Left ventricle myocardium inferior (tissue), 1 donor: ENCODE measurements around the gene AKAP6. TPM values are rescaled to one million over a fixed set of nuclear protein-coding genes. Genes with fewer than 3 reads are reported as not detected.
A peak's percentile ranks its signal among the peaks of the same experiment; 100 is the strongest.

Source experiments
- DNase-seq: peaks from one replicate; pipeline ENCODE4 v3.0.0-alpha.2; 2020
- H3K27ac ChIP-seq: fragments of 200-600 bp; replicated peaks from 2 replicates; pipeline ENCODE4 v1.8.0; 2021
- H3K27me3 ChIP-seq: fragments of 200-600 bp; 2 replicates; pipeline ENCODE4 v1.8.0; 2021; ENCODE audit warnings: low read depth
- H3K36me3 ChIP-seq: fragments of 200-600 bp; 2 replicates; pipeline ENCODE4 v1.8.0; 2021
- H3K4me1 ChIP-seq: fragments of 200-600 bp; 2 replicates; pipeline ENCODE4 v1.8.0; 2021
- H3K4me3 ChIP-seq: fragments of 200-600 bp; 2 replicates; pipeline ENCODE4 v1.8.0; 2021; ENCODE audit warnings: mild to moderate bottlenecking, moderate library complexity
- H3K9me3 ChIP-seq: fragments of 200-600 bp; replicated peaks from 2 replicates; pipeline ENCODE4 v1.8.0; 2021
- intact Hi-C: fragments of 100-400 bp; cut with micrococcal nuclease; formaldehyde crosslinking; loops from one replicate; pipeline ENCODE4 v1.11.0; 2022
- total RNA-seq: library from RNA; stranded (reverse); fragmentation: NEBNext Ultra II Directional; extraction: Animal tissue kit (Norgen Biotek cat#: 25700); gene quantifications from one replicate; pipeline ENCODE4 v1.2.1, GENCODE V29; 2021
- TF ChIP-seq, protein P1 (sequence below): fragments of 200-600 bp; IDR thresholded peaks from 2 replicates; pipeline ENCODE4 v1.8.0; 2021; ENCODE audit warnings: antibody characterized with exemption, mild to moderate bottlenecking, borderline replicate concordance
- donor health status: DM: no; HTN: yes; CAD: no; lungs with severe emphysema.

The AKAP6 gene
- total RNA-seq, 1 donor from 2014 or later, result 218 TPM

GRCh38 chr14:32407130-32407529 lies 78.0 kb downstream of the AKAP6 start:
- TF ChIP-seq, protein P1, sequence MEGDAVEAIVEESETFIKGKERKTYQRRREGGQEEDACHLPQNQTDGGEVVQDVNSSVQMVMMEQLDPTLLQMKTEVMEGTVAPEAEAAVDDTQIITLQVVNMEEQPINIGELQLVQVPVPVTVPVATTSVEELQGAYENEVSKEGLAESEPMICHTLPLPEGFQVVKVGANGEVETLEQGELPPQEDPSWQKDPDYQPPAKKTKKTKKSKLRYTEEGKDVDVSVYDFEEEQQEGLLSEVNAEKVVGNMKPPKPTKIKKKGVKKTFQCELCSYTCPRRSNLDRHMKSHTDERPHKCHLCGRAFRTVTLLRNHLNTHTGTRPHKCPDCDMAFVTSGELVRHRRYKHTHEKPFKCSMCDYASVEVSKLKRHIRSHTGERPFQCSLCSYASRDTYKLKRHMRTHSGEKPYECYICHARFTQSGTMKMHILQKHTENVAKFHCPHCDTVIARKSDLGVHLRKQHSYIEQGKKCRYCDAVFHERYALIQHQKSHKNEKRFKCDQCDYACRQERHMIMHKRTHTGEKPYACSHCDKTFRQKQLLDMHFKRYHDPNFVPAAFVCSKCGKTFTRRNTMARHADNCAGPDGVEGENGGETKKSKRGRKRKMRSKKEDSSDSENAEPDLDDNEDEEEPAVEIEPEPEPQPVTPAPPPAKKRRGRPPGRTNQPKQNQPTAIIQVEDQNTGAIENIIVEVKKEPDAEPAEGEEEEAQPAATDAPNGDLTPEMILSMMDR, result no peak
- Histone ChIP-seq H3K27ac (peak overlapping the region; percentile 73), H3K4me3 (no peak overlapping the region), H3K27me3 (no peaks in the 10 kb centered on the region), H3K9me3 (no peaks in the 10 kb centered on the region), H3K4me1 (peaks cover 34% of the 10 kb centered on the region), H3K36me3 (no peaks in the 10 kb centered on the region)
- intact Hi-C loops, result no loop called here
- DNase-seq, result no peak

- H3K4me3 ChIP-seq, result no peak overlapping the region
- DNase-seq, result peak; percentile 17
- H3K4me1 ChIP-seq, result peaks cover 30% of the 10 kb centered on the region
- H3K36me3 ChIP-seq, result no peaks in the 10 kb centered on the region
- peak overlapping the region; percentile 73 for H3K27ac ChIP-seq
- no peaks in the 10 kb centered on the region for H3K27me3 ChIP-seq
- H3K9me3 ChIP-seq, result no peaks in the 10 kb centered on the region
- TF ChIP-seq, protein P1, result no peak
- intact Hi-C loops, result no loop called here
These were observed 78.9 kb downstream of the AKAP6 start for GRCh38 chr14:32408018-32408417.

DNA sequence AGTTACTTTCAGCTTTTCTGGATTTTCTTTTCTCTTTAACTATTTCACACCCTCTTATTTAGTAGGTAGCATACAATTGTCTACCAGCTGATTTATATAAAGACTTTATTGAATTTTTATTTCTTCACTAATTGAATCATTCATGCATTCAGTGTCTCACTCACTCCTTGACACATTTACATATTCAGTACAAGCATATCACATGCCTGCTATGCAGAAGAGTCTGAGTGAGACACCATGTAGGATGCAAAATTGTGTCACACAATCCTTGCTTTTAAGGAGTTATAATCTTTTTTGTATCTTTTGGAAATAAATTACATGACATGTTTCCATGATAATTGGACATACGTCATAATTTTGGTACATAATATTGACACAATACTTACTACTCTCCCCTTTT lies 83.0 kb downstream of the AKAP6 start:
- intact Hi-C loops, result no loop called here
- Histone ChIP-seq H3K4me1 (peaks cover 30% of the 10 kb centered on the region), H3K27ac (no peak overlapping the region), H3K36me3 (no peaks in the 10 kb centered on the region), H3K4me3 (no peak overlapping the region), H3K9me3 (no peaks in the 10 kb centered on the region), H3K27me3 (no peaks in the 10 kb centered on the region)
- TF ChIP-seq, protein P1, result no peak
- no peak for DNase-seq

GRCh38 chr14:32412532-32412931 lies 83.4 kb downstream of the AKAP6 start:
- Histone ChIP-seq H3K27me3 (no peaks in the 10 kb centered on the region), H3K36me3 (no peaks in the 10 kb centered on the region), H3K4me3 (no peak overlapping the region), H3K27ac (no peak overlapping the region), H3K4me1 (peaks cover 26% of the 10 kb centered on the region), H3K9me3 (no peaks in the 10 kb centered on the region)
- no peak for DNase-seq
- intact Hi-C loops, result no loop called here
- TF ChIP-seq, protein P1, result no peak

GRCh38 chr14:32413967-32414640 lies 85.0 kb downstream of the AKAP6 start:
- intact Hi-C loops, result no loop called here
- H3K27ac ChIP-seq, result peak overlapping the region; percentile 77

More at GRCh38 chr14:32413967-32414640, 85.0 kb downstream of the AKAP6 start:
- no peak for DNase-seq
- Histone ChIP-seq H3K4me3 (no peak overlapping the region), H3K9me3 (no peaks in the 10 kb centered on the region), H3K4me1 (peaks cover 25% of the 10 kb centered on the region), H3K36me3 (no peaks in the 10 kb centered on the region), H3K27me3 (no peaks in the 10 kb centered on the region)
- TF ChIP-seq, protein P1, result no peak
